Amniotic epithelial cell (primary cell): ENCODE measurements around the gene GAN.
"Not testable (repeated sequence)": the region's sequence is repeated elsewhere in the genome, so short reads cannot be mapped to it uniquely, and the experiment has no call there.

ENCODE experiments used
- DNase-seq: peaks from one replicate; pipeline ENCODE4 v3.0.0-alpha.2; 2010; ENCODE audit warnings: low read depth

The GAN gene

GRCh38 chr16:81307770-81308169 lies 7.0 kb upstream of the GAN start:
- no peak for DNase-seq

GRCh38 chr16:81310045-81310644 lies 4.6 kb upstream of the GAN start:
- no peak for DNase-seq

GRCh38 chr16:81311762-81312161 lies 3.0 kb upstream of the GAN start:
- no peak for DNase-seq

GRCh38 chr16:81313701-81314602 lies 810 bp upstream of the GAN start:
- no peak for DNase-seq

GRCh38 chr16:81315271-81316175 lies 761 bp downstream of the GAN start:
- peak; percentile 59 for DNase-seq

GRCh38 chr16:81316176-81316496 lies 1.4 kb downstream of the GAN start:
- DNase-seq: no peak

- no peak for DNase-seq
Observed at GRCh38 chr16:81318711-81319110, 3.9 kb downstream of the GAN start.

GRCh38 chr16:81319221-81319912 lies 4.6 kb downstream of the GAN start:
- DNase-seq: peak; percentile 94

GRCh38 chr16:81321039-81321438 lies 6.3 kb downstream of the GAN start:
- peak; percentile 39 for DNase-seq

GRCh38 chr16:81321536-81321935 lies 6.8 kb downstream of the GAN start:
- DNase-seq: no peak

- no peak for DNase-seq
Observed at GRCh38 chr16:81324808-81325207, 10.0 kb downstream of the GAN start.

GRCh38 chr16:81327011-81327410 lies 12.2 kb downstream of the GAN start:
- DNase-seq: no peak

GRCh38 chr16:81327447-81328196 lies 12.9 kb downstream of the GAN start:
- DNase-seq: no peak

- DNase-seq: no peak
Observed at GRCh38 chr16:81329947-81330346, 15.2 kb downstream of the GAN start.

- DNase-seq: no peak
Observed at GRCh38 chr16:81333356-81333755, 18.6 kb downstream of the GAN start.

GRCh38 chr16:81335669-81336068 lies 20.9 kb downstream of the GAN start:
- DNase-seq: no peak

- no peak for DNase-seq
Observed at GRCh38 chr16:81337097-81337496, 22.3 kb downstream of the GAN start.

GRCh38 chr16:81345172-81345571 lies 30.4 kb downstream of the GAN start:
- not testable (repeated sequence) for DNase-seq

- DNase-seq: no peak
Observed at GRCh38 chr16:81347425-81347824, 32.7 kb downstream of the GAN start.

GRCh38 chr16:81349608-81350305 lies 35.0 kb downstream of the GAN start:
- DNase-seq: peak; percentile 57

- DNase-seq: no peak
Observed at GRCh38 chr16:81350306-81350615, 35.5 kb downstream of the GAN start.
